OCI-LY3 (cell line): ENCODE data around the gene TMEM11.

Experiments
- H2AFZ ChIP-seq: fragments of 200-600, 300-600 bp; shearing (Covaris generic); 2 replicates; pipeline ENCODE4 v1.6.0; 2014; ENCODE audit warnings: antibody characterized with exemption, low read depth, low read length
- H3K27ac ChIP-seq: fragments of 200-600, 300-600 bp; sonication (generic); 2 replicates; pipeline ENCODE4 v1.5.1; 2014; ENCODE audit warnings: mild to moderate bottlenecking, low read length, moderate library complexity, mixed read lengths
- H3K27me3 ChIP-seq: fragments of 200-600, 300-600 bp; sonication (generic); 2 replicates; pipeline ENCODE4 v1.6.1; 2014; ENCODE audit warnings: low read depth, low read length, mixed read lengths
- H3K36me3 ChIP-seq: fragments of 200-600, 300-600 bp; sonication (generic); replicated peaks from 2 replicates; pipeline ENCODE3; 2014; ENCODE audit warnings: low read depth, low read length, mixed read lengths
- H3K4me1 ChIP-seq: fragments of 300-600, 200-600 bp; sonication (generic); 2 replicates; pipeline ENCODE4 v1.6.1; 2014; ENCODE audit warnings: low read length, mixed read lengths
- H3K4me2 ChIP-seq: fragments of 200-600, 300-600 bp; sonication (generic); 2 replicates; pipeline ENCODE4 v1.6.1; 2014; ENCODE audit warnings: low read length, mixed read lengths
- H3K4me3 ChIP-seq: fragments of 300-600, 200-600 bp; sonication (generic); 2 replicates; pipeline ENCODE4 v1.5.1; 2014; ENCODE audit warnings: antibody characterized with exemption, mild to moderate bottlenecking, low read length, moderate library complexity
- H3K79me2 ChIP-seq: fragments of 300-600, 200-600 bp; shearing (Covaris generic); 2 replicates; pipeline ENCODE4 v1.6.1; 2014; ENCODE audit warnings: mild to moderate bottlenecking, low read length, mixed read lengths
- H3K9ac ChIP-seq: fragments of 300-600, 200-600 bp; shearing (Covaris generic); 2 replicates; pipeline ENCODE4 v1.6.0; 2014; ENCODE audit warnings: mild to moderate bottlenecking, low read length, moderate library complexity
- H3K9me3 ChIP-seq: fragments of 200-600, 300-600 bp; shearing (Covaris generic); 2 replicates; pipeline ENCODE4 v1.6.1; 2014; ENCODE audit warnings: low read length, mixed read lengths; ENCODE audit not compliant: insufficient read depth
- H4K20me1 ChIP-seq: fragments of 200-600, 300-600 bp; sonication (generic); 2 replicates; pipeline ENCODE4 v1.6.1; 2016; ENCODE audit warnings: low read length, mixed read lengths; ENCODE audit not compliant: insufficient read depth
- EZH2phosphoT487 ChIP-seq: fragments of 200-600 bp; shearing (Covaris generic); IDR thresholded peaks from 2 replicates; pipeline ENCODE4 v1.6.1; 2018; ENCODE audit warnings: antibody characterized with exemption, mixed run types, low read depth
- TF ChIP-seq, protein P1 (sequence below): fragments of 200-600, 300-600 bp; sonication (generic); IDR thresholded peaks from 2 replicates; pipeline ENCODE4 v1.5.1; 2014; ENCODE audit warnings: antibody characterized with exemption, low read length, low read depth

Gene TMEM11

DNA sequence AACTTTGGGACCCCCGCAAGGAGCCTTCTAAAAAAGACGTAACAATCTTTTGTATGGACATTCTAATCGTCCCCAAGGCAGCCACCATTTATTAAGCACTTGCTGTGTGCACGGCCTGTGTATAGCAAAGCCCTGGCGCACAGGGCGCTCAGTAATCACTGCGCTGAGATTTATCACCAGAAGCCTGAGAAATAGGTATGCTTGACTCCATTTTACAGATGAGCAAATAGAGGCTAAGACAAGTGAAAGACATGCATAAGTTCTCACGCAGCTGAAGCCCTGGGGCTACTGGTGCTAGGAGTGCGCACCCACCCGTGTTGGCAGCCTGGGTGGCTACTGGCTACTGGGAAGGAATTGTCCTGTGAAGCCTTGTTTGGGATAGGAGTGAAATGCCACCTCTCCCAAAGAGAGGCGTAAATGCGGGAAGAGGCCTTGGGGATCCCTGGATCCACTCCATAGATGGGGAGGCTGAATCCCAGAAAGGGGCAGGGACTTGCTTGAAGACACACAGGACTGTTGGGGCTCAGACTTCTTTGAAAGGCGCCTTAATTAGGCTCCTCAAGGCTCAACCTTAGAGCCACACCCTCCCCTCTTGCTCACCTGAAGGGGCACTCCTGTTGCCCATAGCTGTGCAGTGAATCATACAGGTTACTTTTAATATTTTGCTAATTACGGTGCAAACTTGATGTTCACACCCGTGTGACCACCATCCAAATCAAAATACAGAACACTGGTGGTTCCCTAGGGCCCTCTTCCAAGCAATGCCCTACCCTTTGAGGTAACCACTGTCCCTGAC lies 39.9 kb upstream of the TMEM11 start:
- no peaks in the 10 kb centered on the region for H3K4me1 ChIP-seq
- no peaks in the 10 kb centered on the region for H4K20me1 ChIP-seq
- no peaks in the 10 kb centered on the region for H3K79me2 ChIP-seq
- H3K9ac ChIP-seq = no peak overlapping the region
- H3K4me2 ChIP-seq = peak overlapping the region; percentile 84
- no peaks in the 10 kb centered on the region for H3K27me3 ChIP-seq
- H3K4me3 ChIP-seq = peak overlapping the region; percentile 81
- H2AFZ ChIP-seq = peak overlapping the region; percentile 60; the same call in 1 of the 2 replicates
- no peak for TF ChIP-seq EZH2phosphoT487
- TF ChIP-seq, protein P1, sequence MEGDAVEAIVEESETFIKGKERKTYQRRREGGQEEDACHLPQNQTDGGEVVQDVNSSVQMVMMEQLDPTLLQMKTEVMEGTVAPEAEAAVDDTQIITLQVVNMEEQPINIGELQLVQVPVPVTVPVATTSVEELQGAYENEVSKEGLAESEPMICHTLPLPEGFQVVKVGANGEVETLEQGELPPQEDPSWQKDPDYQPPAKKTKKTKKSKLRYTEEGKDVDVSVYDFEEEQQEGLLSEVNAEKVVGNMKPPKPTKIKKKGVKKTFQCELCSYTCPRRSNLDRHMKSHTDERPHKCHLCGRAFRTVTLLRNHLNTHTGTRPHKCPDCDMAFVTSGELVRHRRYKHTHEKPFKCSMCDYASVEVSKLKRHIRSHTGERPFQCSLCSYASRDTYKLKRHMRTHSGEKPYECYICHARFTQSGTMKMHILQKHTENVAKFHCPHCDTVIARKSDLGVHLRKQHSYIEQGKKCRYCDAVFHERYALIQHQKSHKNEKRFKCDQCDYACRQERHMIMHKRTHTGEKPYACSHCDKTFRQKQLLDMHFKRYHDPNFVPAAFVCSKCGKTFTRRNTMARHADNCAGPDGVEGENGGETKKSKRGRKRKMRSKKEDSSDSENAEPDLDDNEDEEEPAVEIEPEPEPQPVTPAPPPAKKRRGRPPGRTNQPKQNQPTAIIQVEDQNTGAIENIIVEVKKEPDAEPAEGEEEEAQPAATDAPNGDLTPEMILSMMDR = no peak
- H3K27ac ChIP-seq = no peak overlapping the region
- H3K36me3 ChIP-seq = no peaks in the 10 kb centered on the region
- H3K9me3 ChIP-seq = no peaks in the 10 kb centered on the region

- TF ChIP-seq, protein P1 = no peak
- TF ChIP-seq EZH2phosphoT487 = no peak
- Histone ChIP-seq H3K9ac (no peak within 1 kb of the TSS), H3K4me2 (peak within 1 kb of the TSS; percentile 84), H3K9me3 (no peaks in the 10 kb centered on the region), H2AFZ (peak within 1 kb of the TSS; percentile 60; the same call in 1 of the 2 replicates), H3K79me2 (no peaks in the 10 kb centered on the region), H3K4me3 (peak within 1 kb of the TSS; percentile 81), H3K27me3 (no peaks in the 10 kb centered on the region), H3K36me3 (no peaks in the 10 kb centered on the region), H3K27ac (no peak within 1 kb of the TSS), H4K20me1 (no peaks in the 10 kb centered on the region), H3K4me1 (no peaks in the 10 kb centered on the region)
Measured at GRCh38 chr17:21252796-21253645, 39.1 kb upstream of the TMEM11 start, which contains the start of gene NATD1. Gene NATD1, minus strand, starts transcription at chr17:21253410. Its CDS starts 146 bp downstream, at chr17:21253264.

DNA sequence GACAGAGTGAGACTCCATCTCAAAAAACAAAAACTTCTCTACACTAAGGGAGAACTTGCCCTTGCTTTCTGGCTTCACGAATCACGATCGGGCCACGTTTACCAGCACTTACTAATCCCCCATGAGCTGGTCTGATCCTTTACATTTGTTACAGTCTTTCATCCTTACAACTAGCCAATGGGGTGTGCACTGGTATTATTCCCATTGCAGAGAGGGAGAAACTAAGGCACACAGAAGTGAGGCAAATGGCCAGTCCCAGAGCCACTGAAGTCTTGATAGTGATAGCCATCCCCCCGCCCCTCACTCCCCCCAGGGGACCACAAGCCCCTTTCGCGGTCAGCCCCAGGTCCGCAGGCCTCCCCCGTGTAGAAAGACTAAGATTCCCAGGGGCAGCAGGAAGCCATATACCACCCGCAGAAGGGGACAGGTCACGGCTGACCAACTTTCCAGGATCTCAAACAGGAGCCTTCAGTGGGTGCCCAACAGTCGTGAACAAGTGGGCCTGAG lies 38.4 kb upstream of the TMEM11 start:
- Histone ChIP-seq H2AFZ (no peak overlapping the region), H3K36me3 (no peaks in the 10 kb centered on the region), H3K27me3 (no peaks in the 10 kb centered on the region), H3K79me2 (no peaks in the 10 kb centered on the region), H3K4me3 (peak overlapping the region; percentile 60), H4K20me1 (no peaks in the 10 kb centered on the region), H3K4me1 (no peaks in the 10 kb centered on the region), H3K27ac (no peak overlapping the region), H3K9me3 (no peaks in the 10 kb centered on the region), H3K4me2 (peak overlapping the region; percentile 51), H3K9ac (no peak overlapping the region)
- TF ChIP-seq, protein P1 = no peak
- no peak for TF ChIP-seq EZH2phosphoT487
